ENCODE results near the gene NDUFA5.

The NDUFA5 gene

DNA sequence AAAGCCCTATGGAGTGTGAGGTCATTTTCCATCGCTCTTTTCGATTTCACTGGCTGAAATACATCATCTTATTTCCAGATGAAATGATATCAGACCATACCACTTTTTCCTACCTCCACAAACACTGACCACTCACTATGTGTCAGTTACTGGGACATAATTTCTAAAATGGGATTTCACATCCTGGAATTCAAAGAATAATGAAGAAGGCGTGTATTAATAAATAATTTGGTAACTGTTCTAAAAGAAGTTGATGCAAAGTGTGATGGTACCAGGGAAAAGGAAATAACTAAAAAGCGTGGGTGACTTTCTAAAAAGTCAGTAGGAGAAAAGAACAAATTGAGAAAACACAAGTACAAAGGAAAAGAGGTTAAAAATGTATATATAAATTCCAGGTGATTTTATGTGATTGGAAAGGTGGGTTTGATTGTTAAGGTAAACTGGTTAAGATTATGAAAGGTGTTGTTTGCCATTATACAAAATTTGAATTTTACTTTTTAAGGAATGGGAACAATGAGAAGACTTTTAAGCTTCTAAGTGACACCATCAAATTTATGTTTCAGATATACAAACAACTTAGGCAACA, 764 bp upstream of the NDUFA5 start:
- Histone ChIP-seq H3K4me2 (ENCODE audit: low read length) (peak overlapping the region; percentile 91), H2AFZ (ENCODE audit: low read depth, low read length) (peak overlapping the region; percentile 99), H3K79me2 (ENCODE audit: low read length) (peaks cover 26% of the 10 kb centered on the region), H3K9me3 (ENCODE audit: insufficient read depth, low read length) (no peaks in the 10 kb centered on the region), H3K9ac (ENCODE audit: low read length) (peak overlapping the region; percentile 57), H3K27ac (ENCODE audit: low read length) (0 out of 2 replicates have a peak overlapping the region, but pooled peaks have one; percentile 2), H3K4me3 (ENCODE audit: low read length) (peak overlapping the region; percentile 80), H3K36me3 (replicated peaks; ENCODE audit: low read depth, low read length) (peaks cover 7% of the 10 kb centered on the region), H4K20me1 (ENCODE audit: insufficient read depth, low read length) (0 out of 2 replicates have a peak, but pooled peaks cover 3% of the 10 kb centered on the region), H3K4me1 (ENCODE audit: low read length) (peaks cover 12% of the 10 kb centered on the region), H3K27me3 (ENCODE audit: low read depth, low read length) (no peaks in the 10 kb centered on the region)
- TF ChIP-seq CTCF (IDR thresholded peaks at IDR 0.05; ENCODE audit: low read depth, low read length) (no peak), EZH2phosphoT487 (IDR thresholded peaks at IDR 0.05; ENCODE audit: low read depth) (no peak)

DNA sequence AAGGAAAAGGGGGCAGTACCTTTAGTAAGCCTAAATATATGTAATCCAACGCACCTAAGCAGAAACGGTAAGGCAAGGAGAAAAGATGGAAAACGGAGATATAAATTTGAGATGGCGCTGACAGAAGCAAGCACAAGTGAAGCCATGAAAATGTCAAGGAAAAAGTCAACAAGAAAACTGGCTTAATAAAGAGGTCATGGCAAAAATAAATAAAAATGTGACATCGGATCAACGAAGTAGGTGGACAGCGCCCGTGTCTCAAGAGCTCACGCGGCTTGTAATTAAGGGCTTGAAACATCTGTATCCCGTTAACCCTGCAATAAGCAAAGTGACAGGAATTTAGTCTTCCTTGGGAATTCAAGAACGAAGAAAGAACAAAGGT, 611 bp downstream of the NDUFA5 start:
- TF ChIP-seq EZH2phosphoT487 (IDR thresholded peaks at IDR 0.05; ENCODE audit: low read depth) (no peak), CTCF (IDR thresholded peaks at IDR 0.05; ENCODE audit: low read depth, low read length) (no peak)
- peak overlapping the region; percentile 80 for H3K4me3 ChIP-seq (ENCODE audit: low read length)

GRCh38 chr7:123555484-123555883, 2.1 kb downstream of the NDUFA5 start:
- H3K9ac ChIP-seq (ENCODE audit: low read length): no peak overlapping the region
- 0 out of 2 replicates have a peak, but pooled peaks cover 3% of the 10 kb centered on the region for H4K20me1 ChIP-seq (ENCODE audit: insufficient read depth, low read length)
- TF ChIP-seq CTCF (IDR thresholded peaks at IDR 0.05; ENCODE audit: low read depth, low read length) (no peak), EZH2phosphoT487 (IDR thresholded peaks at IDR 0.05; ENCODE audit: low read depth) (no peak)
- H2AFZ ChIP-seq (ENCODE audit: low read depth, low read length): no peak overlapping the region
- no peak overlapping the region for H3K4me2 ChIP-seq (ENCODE audit: low read length)
- H3K9me3 ChIP-seq (ENCODE audit: insufficient read depth, low read length): no peaks in the 10 kb centered on the region
- H3K4me3 ChIP-seq (ENCODE audit: low read length): no peak overlapping the region
- H3K27me3 ChIP-seq (ENCODE audit: low read depth, low read length): no peaks in the 10 kb centered on the region
- H3K27ac ChIP-seq (ENCODE audit: low read length): no peak overlapping the region
- H3K36me3 ChIP-seq (replicated peaks; ENCODE audit: low read depth, low read length): peaks cover 14% of the 10 kb centered on the region
- H3K79me2 ChIP-seq (ENCODE audit: low read length): peaks cover 39% of the 10 kb centered on the region
- peaks cover 12% of the 10 kb centered on the region for H3K4me1 ChIP-seq (ENCODE audit: low read length)

More for the DNA sequence above, 611 bp downstream of the NDUFA5 start:
- Histone ChIP-seq H4K20me1 (ENCODE audit: insufficient read depth, low read length) (0 out of 2 replicates have a peak, but pooled peaks cover 3% of the 10 kb centered on the region), H3K4me2 (ENCODE audit: low read length) (peak overlapping the region; percentile 68), H3K27ac (ENCODE audit: low read length) (no peak overlapping the region), H3K79me2 (ENCODE audit: low read length) (peaks cover 34% of the 10 kb centered on the region), H3K27me3 (ENCODE audit: low read depth, low read length) (no peaks in the 10 kb centered on the region), H3K4me1 (ENCODE audit: low read length) (peaks cover 12% of the 10 kb centered on the region), H3K36me3 (replicated peaks; ENCODE audit: low read depth, low read length) (peaks cover 12% of the 10 kb centered on the region), H2AFZ (ENCODE audit: low read depth, low read length) (peak overlapping the region; percentile 83; the same call in 1 of the 2 replicates), H3K9me3 (ENCODE audit: insufficient read depth, low read length) (no peaks in the 10 kb centered on the region), H3K9ac (ENCODE audit: low read length) (peak overlapping the region; percentile 87)

DNA sequence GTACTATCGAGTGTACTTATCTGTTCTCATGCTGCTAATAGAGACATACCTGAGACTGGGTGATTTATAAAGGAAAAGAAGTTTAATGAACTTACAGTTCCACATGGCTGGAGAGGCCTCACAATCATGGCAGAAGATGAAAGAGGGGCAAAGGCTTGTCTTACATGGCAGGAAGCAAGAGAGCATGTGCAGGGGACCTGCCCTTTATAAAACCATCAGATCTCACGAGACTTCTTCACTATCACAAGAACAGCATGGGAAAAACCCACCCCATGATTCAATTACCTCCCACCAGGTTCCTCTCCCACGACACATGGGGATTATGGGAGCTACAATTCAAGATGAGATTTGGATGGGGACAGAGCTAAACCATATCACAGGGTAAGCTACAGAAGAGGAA, 4.5 kb downstream of the NDUFA5 start:
- Histone ChIP-seq H3K4me3 (ENCODE audit: low read length) (no peak overlapping the region), H2AFZ (ENCODE audit: low read depth, low read length) (no peak overlapping the region), H4K20me1 (ENCODE audit: insufficient read depth, low read length) (0 out of 2 replicates have a peak, but pooled peaks cover 3% of the 10 kb centered on the region), H3K4me1 (ENCODE audit: low read length) (peaks cover 8% of the 10 kb centered on the region), H3K79me2 (ENCODE audit: low read length) (peaks cover 39% of the 10 kb centered on the region), H3K27me3 (ENCODE audit: low read depth, low read length) (no peaks in the 10 kb centered on the region), H3K36me3 (replicated peaks; ENCODE audit: low read depth, low read length) (peaks cover 27% of the 10 kb centered on the region), H3K27ac (ENCODE audit: low read length) (no peak overlapping the region), H3K4me2 (ENCODE audit: low read length) (no peak overlapping the region), H3K9ac (ENCODE audit: low read length) (no peak overlapping the region), H3K9me3 (ENCODE audit: insufficient read depth, low read length) (no peaks in the 10 kb centered on the region)
- TF ChIP-seq EZH2phosphoT487 (IDR thresholded peaks at IDR 0.05; ENCODE audit: low read depth): no peak
- no peak for TF ChIP-seq CTCF (IDR thresholded peaks at IDR 0.05; ENCODE audit: low read depth, low read length)

All from OCI-LY3 (cell line).